Myocyte (in vitro differentiated cells): ENCODE results near the gene FEN1. TPM values are rescaled to one million over a fixed set of nuclear protein-coding genes. Genes with fewer than 3 reads are reported as not detected.

Experiments used
- DNase-seq: peaks from one replicate; pipeline ENCODE4 v3.0.0-alpha.2; 2012; ENCODE audit warnings: low read depth
- total RNA-seq: library from RNA; depleted of rRNA; stranded (reverse); fragments of >200 nt; gene quantifications from 2 replicates; pipeline ENCODE4 v1.2.3, GENCODE V29; 2014

FEN1 gene
- total RNA-seq, 1 donor from 2014 or later: 13.9 TPM

- DNase-seq: no peak
Observed at GRCh38 chr11:61774411-61774810, 18.3 kb upstream of the FEN1 start.

GRCh38 chr11:61775106-61775505 is 17.6 kb upstream of the FEN1 start:
- DNase-seq: no peak

GRCh38 chr11:61775606-61776554 is 16.8 kb upstream of the FEN1 start:
- no peak for DNase-seq

- DNase-seq: peak; percentile 46
Observed at GRCh38 chr11:61776561-61777075, 16.1 kb upstream of the FEN1 start.

- DNase-seq: peak; percentile 18
Observed at GRCh38 chr11:61777234-61778090, 15.2 kb upstream of the FEN1 start.

- no peak for DNase-seq
Observed at GRCh38 chr11:61778357-61778886, 14.3 kb upstream of the FEN1 start.

GRCh38 chr11:61778920-61779650 is 13.6 kb upstream of the FEN1 start:
- DNase-seq: no peak

- DNase-seq: no peak
Observed at GRCh38 chr11:61779666-61780525, 12.8 kb upstream of the FEN1 start.

- DNase-seq: no peak
Observed at GRCh38 chr11:61780581-61781162, 12.0 kb upstream of the FEN1 start.

- DNase-seq: no peak
Observed at GRCh38 chr11:61781585-61781984, 11.1 kb upstream of the FEN1 start.

- no peak for DNase-seq
Observed at GRCh38 chr11:61782299-61782698, 10.4 kb upstream of the FEN1 start.

- no peak for DNase-seq
Observed at GRCh38 chr11:61782841-61783240, 9.9 kb upstream of the FEN1 start.

- peak; percentile 25 for DNase-seq
Observed at GRCh38 chr11:61783717-61784505, 8.8 kb upstream of the FEN1 start.

- no peak for DNase-seq
Observed at GRCh38 chr11:61784506-61784805, 8.3 kb upstream of the FEN1 start.

- no peak for DNase-seq
Observed at GRCh38 chr11:61785837-61786402, 6.8 kb upstream of the FEN1 start.

GRCh38 chr11:61787928-61788491 is 4.7 kb upstream of the FEN1 start:
- no peak for DNase-seq

- peak; percentile 85 for DNase-seq
Observed at GRCh38 chr11:61791737-61792309, 888 bp upstream of the FEN1 start.
